Glutamatergic neuron (in vitro differentiated cells): ENCODE data around the gene STRIP2. TPM values are rescaled to one million over a fixed set of nuclear protein-coding genes. Genes with fewer than 3 reads are reported as not detected.
"Not testable (repeated sequence)": the region's sequence is repeated elsewhere in the genome, so short reads cannot be mapped to it uniquely, and the experiment has no call there.

Experiments
- DNase-seq: peaks from one replicate; pipeline ENCODE4 v3.0.0; 2022
- H3K27ac Mint-ChIP-seq: one replicate; pipeline ENCODE4 v1.8.0; 2020; ENCODE audit warnings: mild to moderate bottlenecking, mixed read lengths, inconsistent platforms; ENCODE audit not compliant: unreplicated experiment
- H3K27me3 Mint-ChIP-seq: one replicate; pipeline ENCODE4 v1.8.0; 2020; ENCODE audit warnings: mild to moderate bottlenecking, moderate library complexity, mixed read lengths, inconsistent platforms; ENCODE audit not compliant: unreplicated experiment
- H3K36me3 Mint-ChIP-seq: one replicate; pipeline ENCODE4 v1.8.0; 2020; ENCODE audit warnings: mild to moderate bottlenecking, mixed read lengths, inconsistent platforms; ENCODE audit not compliant: unreplicated experiment
- H3K4me1 Mint-ChIP-seq: one replicate; pipeline ENCODE4 v1.8.0; 2020; ENCODE audit warnings: mild to moderate bottlenecking, low read depth, mixed read lengths, inconsistent platforms; ENCODE audit not compliant: unreplicated experiment
- H3K4me3 Mint-ChIP-seq: one replicate; pipeline ENCODE4 v1.8.0; 2020; ENCODE audit warnings: mild to moderate bottlenecking, mixed read lengths, inconsistent platforms; ENCODE audit not compliant: unreplicated experiment
- H3K9me3 Mint-ChIP-seq: one replicate; pipeline ENCODE4 v1.8.0; 2020; ENCODE audit warnings: mild to moderate bottlenecking, moderate library complexity, mixed read lengths, inconsistent platforms; ENCODE audit not compliant: unreplicated experiment
- CTCF ChIP-seq: fragments of 200-600 bp; sonication (generic); IDR thresholded peaks from one replicate; pipeline ENCODE4 v1.5.0; 2021; ENCODE audit not compliant: partially characterized antibody, unreplicated experiment
- total RNA-seq: library from RNA; stranded (reverse); fragmentation: NEBNext Ultra II Directional; extraction: Animal tissue kit (Norgen Biotek cat#: 25700); gene quantifications from one replicate; pipeline ENCODE4 v1.2.1, GENCODE V29; 2021; ENCODE audit not compliant: unreplicated experiment

The STRIP2 gene
- total RNA-seq, 1 donor from 2014 or later, result 3.3 TPM

DNA sequence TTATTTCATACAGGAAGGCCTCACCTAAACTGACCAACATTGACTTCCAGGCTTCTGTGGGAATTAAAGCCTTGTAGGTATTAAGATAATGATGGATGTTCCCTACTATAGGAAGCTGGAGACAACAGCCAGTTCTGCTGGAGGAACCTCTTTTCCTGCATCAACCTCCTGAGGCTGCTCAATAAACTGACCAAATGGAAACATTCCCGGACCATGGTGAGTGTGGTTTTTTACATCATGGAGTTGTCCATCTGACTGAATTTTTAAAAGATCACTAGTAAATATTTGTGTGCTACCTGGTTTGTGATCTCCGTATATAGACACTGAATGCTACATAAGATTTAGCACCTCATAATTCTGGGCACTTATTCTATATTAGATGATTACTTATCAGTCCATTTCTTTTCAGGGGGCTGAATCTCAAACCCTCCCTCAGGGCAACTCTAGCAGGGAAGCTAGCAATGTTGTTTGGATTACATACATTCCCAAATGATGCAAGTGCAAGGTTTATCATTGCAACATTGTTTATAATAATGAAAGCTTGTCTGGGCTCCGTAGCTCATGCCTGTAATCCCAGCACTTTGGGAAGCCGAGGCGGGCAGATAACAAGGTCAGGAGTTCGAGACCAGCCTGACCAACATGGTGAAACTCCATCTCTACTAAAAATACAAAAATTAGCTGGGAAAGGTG, 46.6 kb downstream of the STRIP2 start:
- no peaks in the 10 kb centered on the region for H3K4me1 Mint-ChIP-seq
- no peak overlapping the region for H3K27ac Mint-ChIP-seq
- DNase-seq, result no peak
- peaks cover 8% of the 10 kb centered on the region for H3K36me3 Mint-ChIP-seq
- no peak overlapping the region for H3K4me3 Mint-ChIP-seq
- H3K27me3 Mint-ChIP-seq, result peaks cover 1% of the 10 kb centered on the region
- no peak for TF ChIP-seq CTCF
- peaks cover 1% of the 10 kb centered on the region for H3K9me3 Mint-ChIP-seq

DNA sequence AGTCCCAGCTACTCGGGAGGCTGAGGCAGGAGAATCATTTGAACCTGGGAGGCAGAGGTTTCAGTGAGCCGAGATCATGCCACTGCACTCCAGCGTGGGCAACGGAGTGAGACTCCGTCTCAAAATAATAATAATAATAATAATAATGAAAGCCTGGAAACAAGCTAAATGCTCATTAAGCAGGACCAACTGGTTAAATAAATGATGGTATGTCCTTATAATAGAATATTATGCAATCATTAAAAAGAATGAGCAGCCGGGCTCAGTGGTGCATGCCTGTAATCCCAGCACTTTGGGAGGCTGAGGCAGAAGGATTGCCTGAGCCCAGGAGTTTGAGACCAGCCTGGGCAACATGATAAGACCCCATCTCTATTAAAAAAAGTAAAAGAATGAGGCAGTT, 47.1 kb downstream of the STRIP2 start:
- not testable (repeated sequence) for H3K36me3 Mint-ChIP-seq, H3K4me3 Mint-ChIP-seq, H3K27ac Mint-ChIP-seq, DNase-seq, H3K4me1 Mint-ChIP-seq, H3K27me3 Mint-ChIP-seq, H3K9me3 Mint-ChIP-seq

GRCh38 chr7:129482781-129483180, 48.5 kb downstream of the STRIP2 start:
- peaks cover 1% of the 10 kb centered on the region for H3K27me3 Mint-ChIP-seq
- H3K9me3 Mint-ChIP-seq, result no peaks in the 10 kb centered on the region
- no peaks in the 10 kb centered on the region for H3K4me1 Mint-ChIP-seq
- no peak for DNase-seq
- H3K36me3 Mint-ChIP-seq, result peaks cover 2% of the 10 kb centered on the region
- TF ChIP-seq CTCF, result no peak
- H3K4me3 Mint-ChIP-seq, result no peak overlapping the region
- H3K27ac Mint-ChIP-seq, result no peak overlapping the region

DNA sequence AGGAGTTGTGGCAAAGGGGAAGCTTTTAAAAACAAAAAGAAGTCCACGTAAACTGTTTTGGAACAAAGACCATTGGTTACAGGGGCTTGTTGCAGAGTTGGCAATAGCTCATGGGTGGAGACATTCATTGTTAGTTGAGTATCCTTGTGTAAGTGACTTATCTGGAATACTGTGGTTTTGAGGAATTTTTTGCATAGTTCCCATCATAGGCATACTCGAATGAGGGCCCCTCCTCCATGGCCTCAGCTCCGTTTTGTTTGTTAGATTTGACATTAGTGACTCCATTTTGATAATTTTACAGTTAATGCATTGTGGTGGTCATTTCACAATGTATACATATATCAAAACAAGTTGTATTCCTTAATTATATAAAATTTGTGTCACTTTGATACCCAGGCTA, 55.3 kb downstream of the STRIP2 start:
- Mint-ChIP-seq H3K4me1 (no peaks in the 10 kb centered on the region), H3K27ac (no peak overlapping the region), H3K27me3 (peaks cover 1% of the 10 kb centered on the region), H3K4me3 (no peak overlapping the region), H3K36me3 (no peaks in the 10 kb centered on the region), H3K9me3 (no peaks in the 10 kb centered on the region)
- DNase-seq, result no peak
- TF ChIP-seq CTCF, result no peak

- Mint-ChIP-seq H3K27me3 (peaks cover 3% of the 10 kb centered on the region), H3K27ac (no peak overlapping the region), H3K4me1 (no peaks in the 10 kb centered on the region), H3K36me3 (no peaks in the 10 kb centered on the region), H3K4me3 (no peak overlapping the region), H3K9me3 (no peaks in the 10 kb centered on the region)
- DNase-seq, result no peak
- no peak for TF ChIP-seq CTCF
These were observed 58.2 kb downstream of the STRIP2 start for GRCh38 chr7:129492391-129492790.
